ENCODE measurements around the gene TGFB3. TPM values are rescaled to one million over a fixed set of nuclear protein-coding genes. Genes with fewer than 3 reads are reported as not detected.

Gene TGFB3
- total RNA-seq, 1 experiment from 2014 or later: 1.6 TPM

GRCh38 chr14:75917322-75917945, 64.4 kb downstream of the TGFB3 start:
- no peak overlapping the region for H2AFZ ChIP-seq (ENCODE audit: low read depth, low read length, poor library complexity, severe bottlenecking)
- H3K9ac ChIP-seq (ENCODE audit: low read length): no peak overlapping the region
- DNase-seq (ENCODE audit: low read depth, low spot score): no peak
- ChIA-PET POLR2A (no interaction called here), CTCF (interaction anchor here (4.8 kb wide), 1 partner anchor 11 kb away, joined by 35 read pairs; no protein-coding TSS in a partner anchor), RAD21 (ENCODE audit: low non-redundant PET in 1 of 2, low total read pairs in 2 of 2, uncharacterized antibody in 2 of 2, unreplicated experiment in 2 of 2) (no interaction called here)
- H3K27ac ChIP-seq (ENCODE audit: low read depth, low read length): no peak overlapping the region
- BruUV-seq (replicated peaks): no TSS peak
- no peak overlapping the region for H3K4me2 ChIP-seq (ENCODE audit: low read length)
- H3K4me3 ChIP-seq (replicated peaks in 1 of 2; ENCODE audit: low read depth in 1 of 2, low read length in 2 of 2): no peak overlapping the region
- no peaks in the 10 kb centered on the region; a peak in 1 of 4 replicates for H3K36me3 ChIP-seq (ENCODE audit: control insufficient read depth in 1 of 2, insufficient read depth in 2 of 2, low read length in 2 of 2)
- H3K79me2 ChIP-seq (ENCODE audit: insufficient read depth, low read length): no peaks in the 10 kb centered on the region
- no peaks in the 10 kb centered on the region for H3K9me2 ChIP-seq (ENCODE audit: insufficient read depth)
- no peaks in the 10 kb centered on the region for H3K9me3 ChIP-seq (ENCODE audit: control insufficient read depth in 1 of 2, insufficient read depth in 1 of 2, low read depth in 1 of 2, low read length in 2 of 2)
- H3K27me3 ChIP-seq (ENCODE audit: insufficient read depth, low read length): no peaks in the 10 kb centered on the region
- no peak for ATAC-seq
- no peaks in the 10 kb centered on the region for H4K20me1 ChIP-seq (ENCODE audit: insufficient read depth)
- TF ChIP-seq ZNF274 (IDR thresholded peaks at IDR 0.05; ENCODE audit: low read depth, low read length): no peak
- no peak for TF ChIP-seq ZBTB33 (IDR thresholded peaks at IDR 0.05; ENCODE audit: extremely low read depth, insufficient replicate concordance, low read length)
- TF ChIP-seq RAD21 (IDR thresholded peaks at IDR 0.05; ENCODE audit: low read depth): no peak
- TF ChIP-seq ZFX (IDR thresholded peaks at IDR 0.05): no peak
- TF ChIP-seq POLR2A (IDR thresholded peaks at IDR 0.05; ENCODE audit: borderline replicate concordance, extremely low read depth, insufficient read depth, insufficient read length): no peak
- no peak for TF ChIP-seq EZH2phosphoT487 (IDR thresholded peaks at IDR 0.05; ENCODE audit: borderline replicate concordance)
- TF ChIP-seq REST (IDR thresholded peaks at IDR 0.05; ENCODE audit: low read depth): no peak
- TF ChIP-seq EGR1 (IDR thresholded peaks at IDR 0.05; ENCODE audit: low read depth): no peak
- no peak for TF ChIP-seq CEBPB (IDR thresholded peaks at IDR 0.05; ENCODE audit: low read depth)
- no peak for TF ChIP-seq JUND (IDR thresholded peaks at IDR 0.05)
- no peak for TF ChIP-seq ATF3 (IDR thresholded peaks at IDR 0.05)
- TF ChIP-seq EZH2 (IDR thresholded peaks at IDR 0.05): no peak
- TF ChIP-seq MAX (IDR thresholded peaks at IDR 0.05): no peak
- TF ChIP-seq SRF (IDR thresholded peaks at IDR 0.05; ENCODE audit: low read depth): no peak
- TF ChIP-seq TCF7L2 (IDR thresholded peaks at IDR 0.05; ENCODE audit: borderline replicate concordance, extremely low read depth, insufficient read depth, insufficient read length): no peak
- TF ChIP-seq CBX3 (IDR thresholded peaks at IDR 0.05; ENCODE audit: low read depth): no peak
- no peak for TF ChIP-seq SIN3A (IDR thresholded peaks at IDR 0.05; ENCODE audit: low read depth)
- no peaks in the 10 kb centered on the region for H3K4me1 ChIP-seq (ENCODE audit: control insufficient read depth in 1 of 2, insufficient read depth in 2 of 2, low read length in 2 of 2)
- intact Hi-C loops (cut with micrococcal nuclease): no loop called here
